ENCODE results near the gene NLGN4X. TPM values are rescaled to one million over a fixed set of nuclear protein-coding genes. Genes with fewer than 3 reads are reported as not detected.

NLGN4X gene
- total RNA-seq, 2 experiments from 2014 or later: not detected

DNA sequence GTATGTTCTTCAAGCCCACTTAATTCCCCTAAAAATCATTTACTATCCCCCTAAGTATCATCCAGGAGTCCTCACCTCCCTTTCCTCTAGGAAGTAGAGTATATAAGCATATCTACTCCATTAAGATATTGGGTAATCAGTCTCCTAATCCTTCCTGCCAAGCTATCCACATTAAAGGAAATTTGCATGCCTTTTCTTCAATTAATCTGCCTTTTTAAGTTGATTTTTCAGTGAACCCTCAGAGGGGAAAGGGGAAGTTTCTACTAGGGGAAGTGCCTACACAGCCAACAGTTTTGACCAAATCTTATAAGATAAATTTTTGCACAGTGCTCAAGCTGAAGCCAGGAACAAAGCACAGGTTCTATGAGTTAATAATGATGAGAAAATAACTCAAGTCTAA, 222.8 kb downstream of the NLGN4X start:
- POLR2A ChIA-PET: no interaction called here

GRCh38 chrX:6004529-6004928, 224.1 kb downstream of the NLGN4X start:
- no peaks in the 10 kb centered on the region for H3K27me3 Mint-ChIP-seq
- POLR2A ChIA-PET: no interaction called here
- TF ChIP-seq, protein P1, sequence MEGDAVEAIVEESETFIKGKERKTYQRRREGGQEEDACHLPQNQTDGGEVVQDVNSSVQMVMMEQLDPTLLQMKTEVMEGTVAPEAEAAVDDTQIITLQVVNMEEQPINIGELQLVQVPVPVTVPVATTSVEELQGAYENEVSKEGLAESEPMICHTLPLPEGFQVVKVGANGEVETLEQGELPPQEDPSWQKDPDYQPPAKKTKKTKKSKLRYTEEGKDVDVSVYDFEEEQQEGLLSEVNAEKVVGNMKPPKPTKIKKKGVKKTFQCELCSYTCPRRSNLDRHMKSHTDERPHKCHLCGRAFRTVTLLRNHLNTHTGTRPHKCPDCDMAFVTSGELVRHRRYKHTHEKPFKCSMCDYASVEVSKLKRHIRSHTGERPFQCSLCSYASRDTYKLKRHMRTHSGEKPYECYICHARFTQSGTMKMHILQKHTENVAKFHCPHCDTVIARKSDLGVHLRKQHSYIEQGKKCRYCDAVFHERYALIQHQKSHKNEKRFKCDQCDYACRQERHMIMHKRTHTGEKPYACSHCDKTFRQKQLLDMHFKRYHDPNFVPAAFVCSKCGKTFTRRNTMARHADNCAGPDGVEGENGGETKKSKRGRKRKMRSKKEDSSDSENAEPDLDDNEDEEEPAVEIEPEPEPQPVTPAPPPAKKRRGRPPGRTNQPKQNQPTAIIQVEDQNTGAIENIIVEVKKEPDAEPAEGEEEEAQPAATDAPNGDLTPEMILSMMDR (IDR thresholded peaks at IDR 0.05): no peak

More for the DNA sequence above, 222.8 kb downstream of the NLGN4X start:
- H3K27ac Mint-ChIP-seq: no peak overlapping the region
- TF ChIP-seq, protein P1 (IDR thresholded peaks at IDR 0.05): no peak
- no peak overlapping the region for H3K4me3 Mint-ChIP-seq
- DNase-seq (no peak), ATAC-seq (no peak)
- intact Hi-C loops (cut with micrococcal nuclease): no loop called here
- no peaks in the 10 kb centered on the region for H3K36me3 Mint-ChIP-seq (ENCODE audit: low read depth)
- no peaks in the 10 kb centered on the region for H3K9me3 Mint-ChIP-seq
- CTCF ChIA-PET: no interaction called here
- H3K4me1 Mint-ChIP-seq (ENCODE audit: low read depth): no peaks in the 10 kb centered on the region
- no peaks in the 10 kb centered on the region for H3K27me3 Mint-ChIP-seq

DNA sequence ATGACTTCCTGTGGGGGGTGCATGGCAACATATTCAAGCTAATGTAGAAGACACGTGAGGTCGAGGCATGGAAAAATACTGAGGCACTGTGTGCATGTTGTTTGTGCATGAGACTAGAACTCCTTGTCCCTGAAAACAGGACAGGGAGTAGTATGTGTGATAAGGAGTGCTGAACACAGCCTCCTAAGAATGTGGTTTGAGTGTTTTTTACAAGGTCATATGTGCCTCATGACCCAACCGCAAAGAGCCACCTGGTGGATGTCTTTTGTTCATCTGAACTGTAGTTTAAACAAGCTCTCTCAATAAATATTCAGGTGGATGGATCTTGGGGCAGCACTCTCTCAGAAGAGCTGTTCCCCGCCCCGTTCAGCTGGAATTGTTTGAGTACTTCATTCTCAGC, 226.6 kb downstream of the NLGN4X start:
- DNase-seq: no peak
- TF ChIP-seq, protein P1 (IDR thresholded peaks at IDR 0.05): no peak
- POLR2A ChIA-PET: no interaction called here
- H3K27ac Mint-ChIP-seq: no peak overlapping the region
- H3K36me3 Mint-ChIP-seq (ENCODE audit: low read depth): no peaks in the 10 kb centered on the region
- intact Hi-C loops (cut with micrococcal nuclease): no loop called here
- H3K9me3 Mint-ChIP-seq: no peaks in the 10 kb centered on the region
- no peak overlapping the region for H3K4me3 Mint-ChIP-seq
- no peaks in the 10 kb centered on the region for H3K27me3 Mint-ChIP-seq
- H3K4me1 Mint-ChIP-seq (ENCODE audit: low read depth): no peaks in the 10 kb centered on the region
- no peak for ATAC-seq
- CTCF ChIA-PET: no interaction called here

More at GRCh38 chrX:6004529-6004928, 224.1 kb downstream of the NLGN4X start:
- H3K4me3 Mint-ChIP-seq: no peak overlapping the region
- ATAC-seq (no peak), DNase-seq (no peak)
- H3K36me3 Mint-ChIP-seq (ENCODE audit: low read depth): no peaks in the 10 kb centered on the region
- no peaks in the 10 kb centered on the region for H3K9me3 Mint-ChIP-seq
- intact Hi-C loops (cut with micrococcal nuclease): no loop called here
- H3K27ac Mint-ChIP-seq: no peak overlapping the region
- no peaks in the 10 kb centered on the region for H3K4me1 Mint-ChIP-seq (ENCODE audit: low read depth)
- CTCF ChIA-PET: no interaction called here

DNA sequence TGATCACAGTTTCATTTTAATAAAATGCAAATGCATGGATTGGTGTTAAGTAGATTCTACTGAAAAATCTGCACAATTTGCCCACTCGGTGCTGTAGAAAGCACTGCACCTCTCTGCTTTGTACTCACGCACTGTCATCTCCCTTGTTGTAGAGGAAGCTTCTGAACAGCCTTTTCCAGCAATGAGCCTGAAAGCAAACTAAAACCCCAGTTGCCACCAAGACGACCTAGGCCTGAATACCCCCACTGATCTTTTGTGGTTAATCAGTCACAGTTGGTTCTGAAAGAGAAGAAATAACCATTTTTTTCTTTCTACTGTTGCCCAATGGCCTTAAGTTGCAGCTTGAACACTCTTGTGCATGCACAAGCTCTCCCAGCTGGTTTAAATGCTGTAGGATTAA, 229.8 kb downstream of the NLGN4X start:
- POLR2A ChIA-PET: no interaction called here
- H3K9me3 Mint-ChIP-seq: no peaks in the 10 kb centered on the region
- no peaks in the 10 kb centered on the region for H3K27me3 Mint-ChIP-seq
- no peak overlapping the region for H3K27ac Mint-ChIP-seq
- CTCF ChIA-PET: no interaction called here
- no peak for DNase-seq
- no peaks in the 10 kb centered on the region for H3K4me1 Mint-ChIP-seq (ENCODE audit: low read depth)
- ATAC-seq: no peak
- intact Hi-C loops (cut with micrococcal nuclease): no loop called here
- no peak overlapping the region for H3K4me3 Mint-ChIP-seq
- no peaks in the 10 kb centered on the region for H3K36me3 Mint-ChIP-seq (ENCODE audit: low read depth)
- TF ChIP-seq, protein P1 (IDR thresholded peaks at IDR 0.05): no peak

DNA sequence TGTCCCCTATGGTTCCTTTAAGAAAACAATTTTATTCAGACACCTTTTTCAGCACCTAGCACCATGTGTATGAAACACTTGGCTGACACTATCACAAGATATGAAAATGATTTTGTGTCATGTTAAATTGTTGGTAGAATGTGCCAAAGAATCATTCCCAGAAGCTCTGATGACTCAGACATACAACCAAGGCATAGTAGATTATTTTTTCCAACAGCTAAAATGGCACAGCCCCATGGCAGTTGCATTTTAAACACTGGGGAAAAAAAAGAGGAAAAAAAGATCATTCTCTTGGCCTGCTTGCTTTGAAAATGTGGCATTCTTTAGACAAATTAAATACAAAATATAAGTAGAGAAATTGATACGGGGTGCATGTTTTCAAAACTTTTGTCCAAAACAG, 230.2 kb downstream of the NLGN4X start:
- no peak for ATAC-seq
- ChIA-PET POLR2A (no interaction called here), CTCF (no interaction called here)
- no peaks in the 10 kb centered on the region for H3K4me1 Mint-ChIP-seq (ENCODE audit: low read depth)
- intact Hi-C loops (cut with micrococcal nuclease): no loop called here
- H3K36me3 Mint-ChIP-seq (ENCODE audit: low read depth): no peaks in the 10 kb centered on the region
- H3K9me3 Mint-ChIP-seq: no peaks in the 10 kb centered on the region
- TF ChIP-seq, protein P1 (IDR thresholded peaks at IDR 0.05): no peak
- no peak overlapping the region for H3K27ac Mint-ChIP-seq
- no peaks in the 10 kb centered on the region for H3K27me3 Mint-ChIP-seq
- H3K4me3 Mint-ChIP-seq: no peak overlapping the region
- DNase-seq: no peak

Measured in activated CD8-positive, alpha-beta T cell treated with anti-CD3 and anti-CD28 coated beads for 36 hours (primary cell).